GM10248 (cell line): ENCODE data around the gene PRM3.

ENCODE experiments used
- CTCF ChIA-PET: fragments of 300-600 bp; sonication (Branson Sonifier 250); formaldehyde crosslinking; extraction: SDS; loops from one replicate; lab custom pipeline; 2021; ENCODE audit warnings: antibody characterized with exemption; lab: Yijun Ruan, JAX
- POLR2A ChIA-PET: fragments of 350-650 bp; sonication (Branson Sonifier 250); formaldehyde crosslinking; extraction: SDS; loops from one replicate; lab custom pipeline; 2020; ENCODE audit warnings: antibody characterized with exemption; lab: Yijun Ruan, JAX
- DNase-seq: peaks from one replicate; pipeline ENCODE4 v3.0.0; 2012; ENCODE audit errors: extremely low spot score
- CTCF ChIP-seq: IDR thresholded peaks from 2 replicates; pipeline ENCODE4 v1.5.1; 2012; ENCODE audit warnings: mild to moderate bottlenecking, low read depth; ENCODE audit errors: extremely low read depth, missing control alignments, control extremely low read depth

Gene PRM3

GRCh38 chr16:11318817-11319216 is 45.4 kb upstream of the PRM3 start:
- ChIA-PET CTCF (interaction anchor here (1.1 to 1.4 kb wide), 5 partner anchors 13 to 64 kb away, joined by 3 to 4 read pairs (median 3); partner anchors contain the start of gene SOCS1), POLR2A (interaction anchor here (0.7 to 1.4 kb wide), 2 partner anchors 137 to 213 kb away, joined by 3 read pairs; no protein-coding TSS in a partner anchor)
- no peak for DNase-seq
- no peak for TF ChIP-seq CTCF

GRCh38 chr16:11316331-11317015 is 43.0 kb upstream of the PRM3 start:
- POLR2A ChIA-PET, result interaction anchor here (0.7 kb wide), 1 partner anchor 231 kb away, joined by 3 read pairs; no protein-coding TSS in a partner anchor
- CTCF ChIA-PET, result no interaction called here
- no peak for DNase-seq
- TF ChIP-seq CTCF, result no peak

- ChIA-PET POLR2A (interaction anchor here (0.7 kb wide), 1 partner anchor 112 kb away, joined by 5 read pairs; no protein-coding TSS in a partner anchor), CTCF (no interaction called here)
- TF ChIP-seq CTCF, result no peak
- DNase-seq, result no peak
These were observed 42.1 kb upstream of the PRM3 start for GRCh38 chr16:11315510-11315909.

GRCh38 chr16:11314309-11314894 is 41.0 kb upstream of the PRM3 start:
- no peak for TF ChIP-seq CTCF
- CTCF ChIA-PET, result no interaction called here
- POLR2A ChIA-PET, result no interaction called here
- no peak for DNase-seq

- no peak for DNase-seq
- no peak for TF ChIP-seq CTCF
- ChIA-PET CTCF (interaction anchor here (6.0 kb wide), 1 partner anchor 57 kb away, joined by 48 read pairs; the partner anchor contains the start of gene SOCS1), POLR2A (interaction anchor here (7.1 kb wide), 1 partner anchor 59 kb away, joined by 52 read pairs; the partner anchor contains the start of gene SOCS1)
These were observed 40.3 kb upstream of the PRM3 start for GRCh38 chr16:11313493-11314308.
